Thyroid gland (tissue), 4 donors: ENCODE data around the gene EBI3.

ENCODE experiments used
- CTCF ChIP-seq, 6 experiments: fragments of 200-600 bp in 3 of 6; fragments of 450-650 bp in 3 of 6; sonication (generic) in 3 of 6; IDR thresholded peaks; one replicate each; pipeline ENCODE4 v1.5.1; 2016 to 2019; ENCODE audit warnings: antibody characterized with exemption in 6 of 6, mild to moderate bottlenecking in 2 of 6, inconsistent platforms in 1 of 6, moderate library complexity in 1 of 6
- POLR2A ChIP-seq, 2 donors: fragments of 450-650 bp; IDR thresholded peaks; one replicate each; pipeline ENCODE4 v1.6.1; 2017; ENCODE audit warnings: antibody characterized with exemption in 2 of 2, mild to moderate bottlenecking in 2 of 2, moderate library complexity in 1 of 2

GRCh38 chr19:4279530-4280422 is 50.5 kb downstream of the EBI3 start:
- no peak for TF ChIP-seq CTCF (IDR thresholded peaks at IDR 0.05)
- TF ChIP-seq POLR2A (IDR thresholded peaks at IDR 0.05): no peak
